BLaER1 (cell line): ENCODE data around the gene HDDC3.

Experiments used
- H3K27ac ChIP-seq: shearing (Covaris generic); formaldehyde crosslinking; 2 replicates; pipeline ENCODE4 v1.8.1; 2022
- H3K27me3 ChIP-seq: shearing (Covaris generic); formaldehyde crosslinking; 2 replicates; pipeline ENCODE4 v1.8.1; 2022
- H3K36me3 ChIP-seq: shearing (Covaris generic); formaldehyde crosslinking; 2 replicates; pipeline ENCODE4 v1.8.1; 2022
- H3K4me1 ChIP-seq: shearing (Covaris generic); formaldehyde crosslinking; 2 replicates; pipeline ENCODE4 v1.8.1; 2022
- H3K4me2 ChIP-seq: shearing (Covaris generic); formaldehyde crosslinking; 2 replicates; pipeline ENCODE4 v1.8.1; 2022
- H3K4me3 ChIP-seq: shearing (Covaris generic); formaldehyde crosslinking; 2 replicates; pipeline ENCODE4 v1.8.1; 2022
- H3K9ac ChIP-seq: shearing (Covaris generic); formaldehyde crosslinking; 2 replicates; pipeline ENCODE4 v1.8.1; 2022
- H3K9me3 ChIP-seq: shearing (Covaris generic); formaldehyde crosslinking; 2 replicates; pipeline ENCODE4 v1.8.1; 2022
- H4K20me1 ChIP-seq: shearing (Covaris generic); formaldehyde crosslinking; 2 replicates; pipeline ENCODE4 v1.8.1; 2022
- Cebpa-rat ChIP-seq: shearing (Covaris generic); IDR thresholded peaks from 2 replicates; pipeline ENCODE4 v1.8.1; 2022

HDDC3 gene

DNA sequence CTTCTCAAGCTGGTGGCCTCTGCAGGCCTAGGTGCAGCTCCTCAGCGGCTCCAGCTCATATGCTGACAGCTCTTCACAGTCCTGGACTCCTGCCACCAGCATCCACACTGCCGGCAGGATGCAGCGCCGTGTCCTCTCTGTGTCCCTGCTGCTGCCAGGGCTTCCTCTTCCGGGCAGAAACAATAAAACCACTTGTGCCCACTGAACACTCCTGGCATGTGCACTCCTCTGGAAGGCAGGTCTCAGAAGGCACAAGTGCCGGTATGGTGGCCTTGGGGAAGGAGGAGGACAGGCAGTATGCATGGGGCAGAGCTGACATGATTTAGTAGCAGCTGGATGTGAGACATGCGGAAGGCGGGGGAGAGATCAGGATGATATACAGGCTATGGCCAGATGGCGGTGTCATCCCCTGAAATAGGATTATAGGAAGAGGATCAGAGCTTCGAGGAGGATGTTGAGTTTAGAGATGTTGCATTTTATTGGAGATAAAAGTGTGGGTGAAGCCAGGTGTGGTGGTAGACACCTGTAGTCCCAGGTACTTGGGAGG is 36.7 kb downstream of the HDDC3 start:
- peaks cover 19% of the 10 kb centered on the region for H3K4me1 ChIP-seq
- H3K9ac ChIP-seq: no peak overlapping the region
- H3K4me2 ChIP-seq: no peak overlapping the region
- H3K27me3 ChIP-seq: no peaks in the 10 kb centered on the region
- TF ChIP-seq Cebpa-rat: no peak
- H3K27ac ChIP-seq: no peak overlapping the region
- H4K20me1 ChIP-seq: peaks cover 17% of the 10 kb centered on the region; the same call in 1 of the 2 replicates
- no peak overlapping the region for H3K4me3 ChIP-seq
- H3K9me3 ChIP-seq: no peaks in the 10 kb centered on the region
- H3K36me3 ChIP-seq: peaks cover 58% of the 10 kb centered on the region

GRCh38 chr15:90893175-90894090 is 38.9 kb downstream of the HDDC3 start:
- TF ChIP-seq Cebpa-rat: no peak
- H3K36me3 ChIP-seq: peaks cover 79% of the 10 kb centered on the region
- no peak overlapping the region for H3K4me3 ChIP-seq
- no peaks in the 10 kb centered on the region for H3K9me3 ChIP-seq
- H3K27ac ChIP-seq: no peak overlapping the region
- H3K27me3 ChIP-seq: no peaks in the 10 kb centered on the region
- H4K20me1 ChIP-seq: peaks cover 17% of the 10 kb centered on the region; the same call in 1 of the 2 replicates
- H3K4me1 ChIP-seq: peaks cover 19% of the 10 kb centered on the region
- H3K9ac ChIP-seq: no peak overlapping the region
- no peak overlapping the region for H3K4me2 ChIP-seq

- Histone ChIP-seq H3K4me2 (no peak overlapping the region), H3K9me3 (no peaks in the 10 kb centered on the region), H3K27ac (no peak overlapping the region), H3K4me1 (peaks cover 14% of the 10 kb centered on the region), H4K20me1 (peaks cover 20% of the 10 kb centered on the region; the same call in 1 of the 2 replicates), H3K4me3 (no peak overlapping the region), H3K27me3 (no peaks in the 10 kb centered on the region), H3K9ac (no peak overlapping the region), H3K36me3 (peaks cover 87% of the 10 kb centered on the region)
- no peak for TF ChIP-seq Cebpa-rat
These were observed 39.7 kb downstream of the HDDC3 start for GRCh38 chr15:90892498-90893174.

DNA sequence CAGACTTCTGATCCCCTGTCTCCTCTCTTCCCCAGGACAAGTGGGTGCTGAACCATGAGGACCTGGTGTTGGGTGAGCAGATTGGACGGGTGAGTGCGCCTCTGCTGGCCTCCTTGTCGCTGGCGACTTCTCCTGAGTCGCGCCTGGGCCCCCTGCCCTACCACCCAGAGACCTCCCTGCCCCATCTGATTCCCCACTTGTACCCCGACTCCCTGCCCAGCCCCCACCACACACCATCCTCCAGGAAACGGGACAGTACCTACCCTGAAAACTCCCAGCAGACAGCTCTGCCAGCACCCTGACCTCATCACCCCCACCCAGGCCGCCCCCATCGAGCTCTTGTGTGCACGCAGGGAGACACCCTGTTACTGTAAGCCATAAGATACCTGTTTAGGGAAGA is 40.3 kb downstream of the HDDC3 start:
- H3K4me3 ChIP-seq: no peak overlapping the region
- no peaks in the 10 kb centered on the region for H3K9me3 ChIP-seq
- H3K27me3 ChIP-seq: no peaks in the 10 kb centered on the region
- no peak overlapping the region for H3K4me2 ChIP-seq
- TF ChIP-seq Cebpa-rat: no peak
- no peak overlapping the region for H3K27ac ChIP-seq
- peaks cover 8% of the 10 kb centered on the region for H3K4me1 ChIP-seq
- H3K36me3 ChIP-seq: peaks cover 93% of the 10 kb centered on the region
- H3K9ac ChIP-seq: no peak overlapping the region
- peaks cover 26% of the 10 kb centered on the region; the same call in 1 of the 2 replicates for H4K20me1 ChIP-seq

- TF ChIP-seq Cebpa-rat: no peak
- Histone ChIP-seq H3K9me3 (no peaks in the 10 kb centered on the region), H3K27ac (no peak overlapping the region), H3K4me1 (peaks cover 5% of the 10 kb centered on the region), H3K36me3 (peaks cover 99% of the 10 kb centered on the region), H3K4me2 (no peak overlapping the region), H3K4me3 (no peak overlapping the region), H4K20me1 (peaks cover 31% of the 10 kb centered on the region; the same call in 1 of the 2 replicates), H3K27me3 (no peaks in the 10 kb centered on the region), H3K9ac (no peak overlapping the region)
These were observed 40.9 kb downstream of the HDDC3 start for GRCh38 chr15:90891346-90891949.

GRCh38 chr15:90890839-90891238 is 41.5 kb downstream of the HDDC3 start:
- no peak for TF ChIP-seq Cebpa-rat
- Histone ChIP-seq H3K27ac (no peak overlapping the region), H3K4me3 (no peak overlapping the region), H3K4me1 (peaks cover 9% of the 10 kb centered on the region), H3K4me2 (no peak overlapping the region), H4K20me1 (peaks cover 36% of the 10 kb centered on the region; the same call in 1 of the 2 replicates), H3K36me3 (peaks cover 94% of the 10 kb centered on the region), H3K27me3 (no peaks in the 10 kb centered on the region), H3K9ac (no peak overlapping the region), H3K9me3 (no peaks in the 10 kb centered on the region)

GRCh38 chr15:90889736-90890456 is 42.5 kb downstream of the HDDC3 start:
- H3K36me3 ChIP-seq: peaks cover 85% of the 10 kb centered on the region
- no peak overlapping the region for H3K9ac ChIP-seq
- H3K4me1 ChIP-seq: peaks cover 18% of the 10 kb centered on the region

GRCh38 chr15:90889313-90889730 is 43.0 kb downstream of the HDDC3 start:
- no peak for TF ChIP-seq Cebpa-rat
- Histone ChIP-seq H3K27me3 (no peaks in the 10 kb centered on the region), H3K9ac (no peak overlapping the region), H3K27ac (no peak overlapping the region), H3K9me3 (no peaks in the 10 kb centered on the region), H3K4me3 (no peak overlapping the region), H3K36me3 (peaks cover 79% of the 10 kb centered on the region), H3K4me2 (no peak overlapping the region), H3K4me1 (peaks cover 23% of the 10 kb centered on the region), H4K20me1 (peaks cover 32% of the 10 kb centered on the region; the same call in 1 of the 2 replicates)

More at GRCh38 chr15:90889736-90890456, 42.5 kb downstream of the HDDC3 start:
- Histone ChIP-seq H3K4me3 (no peak overlapping the region), H3K27me3 (no peaks in the 10 kb centered on the region), H3K27ac (no peak overlapping the region), H3K4me2 (no peak overlapping the region), H4K20me1 (peaks cover 32% of the 10 kb centered on the region; the same call in 1 of the 2 replicates), H3K9me3 (no peaks in the 10 kb centered on the region)
- TF ChIP-seq Cebpa-rat: no peak

DNA sequence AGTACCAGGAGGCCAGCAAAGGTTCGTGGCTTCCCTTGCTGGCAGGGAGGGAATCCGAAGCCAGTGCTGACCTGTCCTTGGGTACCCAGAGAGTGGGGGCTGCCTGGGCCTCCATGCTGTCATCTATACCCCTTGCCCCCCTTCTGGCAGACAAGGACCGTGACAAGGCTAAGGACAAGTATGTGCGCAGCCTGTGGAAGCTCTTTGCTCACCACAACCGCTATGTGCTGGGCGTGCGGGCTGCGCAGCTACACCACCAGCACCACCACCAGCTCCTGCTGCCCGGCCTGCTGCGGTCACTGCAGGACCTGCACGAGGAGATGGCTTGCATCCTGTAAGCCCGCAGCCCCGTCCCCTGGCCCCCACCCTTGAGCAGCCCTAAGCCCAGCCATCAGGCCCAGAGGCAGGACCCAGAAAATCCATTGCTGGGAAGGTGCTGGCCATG is 45.3 kb downstream of the HDDC3 start:
- H3K4me3 ChIP-seq: no peak overlapping the region
- H3K4me1 ChIP-seq: peaks cover 43% of the 10 kb centered on the region
- peaks cover 32% of the 10 kb centered on the region; the same call in 1 of the 2 replicates for H4K20me1 ChIP-seq
- TF ChIP-seq Cebpa-rat: no peak
- H3K27me3 ChIP-seq: no peaks in the 10 kb centered on the region
- no peak overlapping the region for H3K4me2 ChIP-seq
- no peak overlapping the region for H3K27ac ChIP-seq
- peaks cover 66% of the 10 kb centered on the region for H3K36me3 ChIP-seq
- no peaks in the 10 kb centered on the region for H3K9me3 ChIP-seq
- H3K9ac ChIP-seq: no peak overlapping the region
